ENCODE results near the gene SLC16A13. TPM values are rescaled to one million over a fixed set of nuclear protein-coding genes. Genes with fewer than 3 reads are reported as not detected.

Gene SLC16A13
- total RNA-seq, 2 donors from 2014 or later, result 1.6 TPM; not detected in 1

- TF ChIP-seq CTCF (IDR thresholded peaks at IDR 0.05) (no peak), POLR2A (IDR thresholded peaks at IDR 0.05) (no peak)
- 23 to 49% methylated on average over 47 to 53 of the region's 53 CpGs for WGBS, 2 donors
- DNase-seq, result no peak
- Histone ChIP-seq H3K9me3 (no peaks in the 10 kb centered on the region), H3K27me3 (peaks cover 0 to 18% of the 10 kb centered on the region in 2 donors), H3K4me1 (peaks cover 53% of the 10 kb centered on the region), H3K27ac (peak overlapping the region in 1 of 4 donors; percentile 61), H3K4me3 (no peak overlapping the region), H3K36me3 (replicated peaks in 1 of 2; ENCODE audit: insufficient read depth in 1 of 2, low read depth in 2 of 2) (no peaks in the 10 kb centered on the region)
- intact Hi-C loops (cut with DNase I), result no loop called here
- ATAC-seq, result no peak
These were observed 6.8 kb downstream of the SLC16A13 start for GRCh38 chr17:7042501-7043181.

GRCh38 chr17:7043182-7043496, 7.3 kb downstream of the SLC16A13 start:
- TF ChIP-seq CTCF (IDR thresholded peaks at IDR 0.05), result no peak
- no peak for TF ChIP-seq POLR2A (IDR thresholded peaks at IDR 0.05)
- WGBS, 2 donors, result 16 to 22% methylated on average over 11 to 13 of the region's 21 CpGs
- ATAC-seq (no peak), DNase-seq (peak in 1 of 4 donors; percentile 31)
- H3K9me3 ChIP-seq, result no peaks in the 10 kb centered on the region
- no peak overlapping the region for H3K4me3 ChIP-seq
- intact Hi-C loops (cut with DNase I), result no loop called here
- H3K36me3 ChIP-seq (replicated peaks in 1 of 2; ENCODE audit: insufficient read depth in 1 of 2, low read depth in 2 of 2), result no peaks in the 10 kb centered on the region
- peaks cover 0 to 18% of the 10 kb centered on the region in 2 donors for H3K27me3 ChIP-seq
- H3K27ac ChIP-seq, result peak overlapping the region in 3 of 4 donors; percentile 40 to 61 (median 52)
- peaks cover 53% of the 10 kb centered on the region for H3K4me1 ChIP-seq

- Histone ChIP-seq H3K27me3 (peaks cover 0 to 18% of the 10 kb centered on the region in 2 donors), H3K4me1 (peaks cover 53% of the 10 kb centered on the region), H3K36me3 (replicated peaks in 1 of 2; ENCODE audit: insufficient read depth in 1 of 2, low read depth in 2 of 2) (no peaks in the 10 kb centered on the region), H3K4me3 (no peak within 1 kb of the TSS), H3K9me3 (no peaks in the 10 kb centered on the region), H3K27ac (peak within 1 kb of the TSS in 3 of 4 donors; percentile 40 to 61 (median 52))
- intact Hi-C loops (cut with DNase I), result no loop called here
- no peak for TF ChIP-seq CTCF (IDR thresholded peaks at IDR 0.05)
- TF ChIP-seq POLR2A (IDR thresholded peaks at IDR 0.05), result peak in 2 of 3 donors; percentile 41 to 42
- ATAC-seq (peak; percentile 7), DNase-seq (peak; percentile 50 to 61 (median 57))
- 1 to 10% methylated on average over 13 to 56 of the region's 58 CpGs for whole genome bisulfite sequencing, 2 donors
These were observed 7.8 kb downstream of the SLC16A13 start, which contains the start of gene SLC16A11 for GRCh38 chr17:7043497-7044198. Gene SLC16A11 (minus strand): TSS chr17:7044092. CDS start chr17:7043513, 579 bp downstream.

- H3K4me1 ChIP-seq, result peaks cover 44% of the 10 kb centered on the region
- TF ChIP-seq POLR2A (IDR thresholded peaks at IDR 0.05) (no peak), CTCF (IDR thresholded peaks at IDR 0.05) (peak; percentile 39 to 97 (median 90))
- H3K27me3 ChIP-seq, result peaks cover 0 to 18% of the 10 kb centered on the region in 2 donors
- intact Hi-C loops (cut with DNase I), result no loop called here
- ATAC-seq (peak; percentile 77), DNase-seq (peak; percentile 65 to 78 (median 70))
- H3K9me3 ChIP-seq, result no peaks in the 10 kb centered on the region
- peak overlapping the region; percentile 56 to 80 (median 72) for H3K27ac ChIP-seq
- H3K4me3 ChIP-seq, result no peak overlapping the region
- no peaks in the 10 kb centered on the region for H3K36me3 ChIP-seq (replicated peaks in 1 of 2; ENCODE audit: insufficient read depth in 1 of 2, low read depth in 2 of 2)
- 6 to 14% methylated on average over 4 to 5 of the region's 5 CpGs for WGBS, 2 donors
These were observed 9.8 kb downstream of the SLC16A13 start for GRCh38 chr17:7045492-7046126.

Data from body of pancreas (tissue), 4 donors.